Neural progenitor cell (in vitro differentiated cells): ENCODE measurements around the gene EFCAB6.

Experiments
- CTCF ChIP-seq: fragments of 200-600 bp; sonication (generic); IDR thresholded peaks from 2 replicates; pipeline ENCODE4 v1.5.1; 2017; ENCODE audit warnings: antibody characterized with exemption, mild to moderate bottlenecking
- EZH2 ChIP-seq: fragments of 200-600 bp; sonication (generic); IDR thresholded peaks from 2 replicates; pipeline ENCODE4 v1.6.1; 2017; ENCODE audit warnings: antibody characterized with exemption, mild to moderate bottlenecking, moderate library complexity

DNA sequence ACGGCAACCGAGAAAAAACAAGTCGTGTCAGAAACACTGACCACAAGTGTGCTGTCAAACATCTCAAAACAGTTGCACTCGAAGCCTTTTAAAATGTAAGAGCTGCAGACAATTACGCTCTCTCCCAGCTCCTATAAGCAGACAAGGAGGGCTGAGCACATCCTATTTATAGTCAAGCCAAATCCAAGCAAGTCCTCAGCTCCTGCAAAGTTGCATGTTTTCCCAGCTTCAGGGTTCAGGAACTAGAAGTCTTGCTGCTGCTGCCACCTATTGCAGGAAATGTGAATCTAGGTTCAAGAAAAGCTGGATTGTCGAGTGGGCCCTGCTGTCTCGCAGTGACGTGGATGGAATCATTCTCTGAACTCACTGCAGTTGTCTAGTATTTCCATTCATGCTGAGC lies 15.5 kb downstream of the EFCAB6 start:
- TF ChIP-seq CTCF (peak; percentile 62), EZH2 (no peak)
